K562 (cell line): ENCODE measurements around the gene SBNO1. TPM values are rescaled to one million over a fixed set of nuclear protein-coding genes. Genes with fewer than 3 reads are reported as not detected.

ENCODE experiments used
- C11orf30 ChIP-seq: fragments of 450-650 bp; IDR thresholded peaks from 2 replicates; pipeline ENCODE4 v1.6.1; 2016; ENCODE audit warnings: low read depth, mild to moderate bottlenecking
- DACH1 ChIP-seq: fragments of 450-650 bp; IDR thresholded peaks from 2 replicates; pipeline ENCODE4 v1.6.1; 2018; ENCODE audit not compliant: partially characterized antibody
- NR2C2 ChIP-seq, 2 experiments: fragments of 200-800 bp in 1 of 2; sonication (Bioruptor generic) in 1 of 2; sonication (generic) in 1 of 2; formaldehyde crosslinking in 1 of 2; IDR thresholded peaks; 2 replicates each; pipeline versions ENCODE4 v1.6.1 to v1.8.0; 2016 to 2022; ENCODE audit warnings: mild to moderate bottlenecking in 1 of 2, missing compliant biosample characterization in 1 of 2, missing genetic modification characterization in 1 of 2, missing genetic modification reagents in 1 of 2
- SRSF3 ChIP-seq: fragments of 200-400 bp; formaldehyde crosslinking; IDR thresholded peaks from 2 replicates; pipeline ENCODE4 v1.6.1; 2016; ENCODE audit warnings: mild to moderate bottlenecking, low read length, moderate library complexity; ENCODE audit not compliant: insufficient read depth
- ZNF76 ChIP-seq: fragments of 250-450 bp; sonication (Bioruptor Pico); IDR thresholded peaks from 2 replicates; pipeline ENCODE4 v1.4.0; 2020; ENCODE audit warnings: mild to moderate bottlenecking, moderate library complexity, borderline replicate concordance
- polyA plus RNA-seq, 8 experiments: library from polyadenylated mRNA; depleted of rRNA in 4 of 8; stranded (reverse) in 5 of 8; unstranded in 3 of 8; fragments of >200 nt; fragmentation: Nextera tagmentation in 2 of 8; fragmentation: Illumina TruSeq in 1 of 8; extraction: Ambion mirVana in 2 of 8; extraction: Trizol in 1 of 8; gene quantifications; 2 replicates each; pipeline versions ENCODE4 v1.2.1 to v1.2.3, GENCODE V29; 2011 to 2014; ENCODE audit warnings: inconsistent platforms in 1 of 8, missing spikeins in 1 of 8
- total RNA-seq, 7 experiments: library from RNA; depleted of rRNA in 6 of 7; stranded (reverse); fragments of >200 nt in 6 of 7; fragmentation: Illumina TruSeq in 2 of 7; extraction: Trizol in 2 of 7; gene quantifications; 2 replicates each; pipeline versions ENCODE4 v1.2.1 to v1.2.3, GENCODE V29; 2011 to 2021; ENCODE audit warnings: low replicate concordance in 1 of 7
- TF ChIP-seq, protein P1 (sequence below): fragments of 450-650 bp; IDR thresholded peaks from 2 replicates; pipeline ENCODE4 v1.6.1; 2017; ENCODE audit warnings: antibody characterized with exemption, mild to moderate bottlenecking
- TF ChIP-seq, protein P2 (sequence below): fragments of 250-450 bp; sonication (Bioruptor Pico); IDR thresholded peaks from 2 replicates; pipeline ENCODE4 v1.4.0; 2020

SBNO1 gene
- total and polyA plus RNA-seq, 9 of the 15 experiments (the other 6 are each of a cell fraction or from before 2014, with no cell fraction given), result 14.9 to 77.1 (median 35.9) TPM

DNA sequence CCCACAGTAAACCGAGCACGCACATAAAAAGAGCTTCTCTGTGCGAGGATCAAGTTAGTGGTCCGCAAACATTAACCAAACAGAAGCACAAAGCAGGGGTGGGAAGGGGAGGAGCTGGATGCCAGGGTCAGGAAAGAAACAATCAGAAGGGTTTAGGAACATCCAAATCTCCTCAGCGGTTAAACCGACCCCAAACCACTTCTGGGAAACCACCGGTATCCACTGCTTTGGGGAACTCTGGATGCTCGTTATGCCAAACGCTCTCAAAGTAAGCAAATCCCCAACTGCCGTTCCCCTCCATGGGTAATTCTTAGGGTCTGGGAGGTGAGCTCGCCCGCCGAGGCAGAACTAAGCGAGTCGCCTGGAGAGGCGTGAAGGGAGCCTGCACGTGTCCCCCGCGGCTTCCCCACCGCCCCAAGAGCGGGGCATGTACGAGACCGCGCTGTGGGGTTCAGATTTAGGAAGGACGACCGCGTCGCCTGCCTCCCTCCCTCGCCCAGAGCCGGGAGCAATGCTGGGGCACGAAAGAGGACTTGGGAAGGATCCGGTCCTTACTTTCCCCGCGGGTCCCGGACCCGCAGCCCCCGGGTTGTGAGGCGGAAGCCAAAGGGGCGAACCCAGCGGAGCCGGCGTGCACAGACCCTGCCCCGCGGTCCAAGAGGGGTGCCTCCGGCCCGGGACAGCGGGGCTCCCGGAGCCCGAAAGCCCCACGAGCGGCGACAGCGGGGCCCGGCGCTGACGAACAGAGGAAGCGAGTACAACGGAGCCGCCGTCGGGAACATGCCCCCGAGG is 711 bp downstream of the SBNO1 start (continued):
- TF ChIP-seq ZNF76 (CRISPR knock-in tag), result no peak
- TF ChIP-seq SRSF3, result no peak
- TF ChIP-seq, protein P1, sequence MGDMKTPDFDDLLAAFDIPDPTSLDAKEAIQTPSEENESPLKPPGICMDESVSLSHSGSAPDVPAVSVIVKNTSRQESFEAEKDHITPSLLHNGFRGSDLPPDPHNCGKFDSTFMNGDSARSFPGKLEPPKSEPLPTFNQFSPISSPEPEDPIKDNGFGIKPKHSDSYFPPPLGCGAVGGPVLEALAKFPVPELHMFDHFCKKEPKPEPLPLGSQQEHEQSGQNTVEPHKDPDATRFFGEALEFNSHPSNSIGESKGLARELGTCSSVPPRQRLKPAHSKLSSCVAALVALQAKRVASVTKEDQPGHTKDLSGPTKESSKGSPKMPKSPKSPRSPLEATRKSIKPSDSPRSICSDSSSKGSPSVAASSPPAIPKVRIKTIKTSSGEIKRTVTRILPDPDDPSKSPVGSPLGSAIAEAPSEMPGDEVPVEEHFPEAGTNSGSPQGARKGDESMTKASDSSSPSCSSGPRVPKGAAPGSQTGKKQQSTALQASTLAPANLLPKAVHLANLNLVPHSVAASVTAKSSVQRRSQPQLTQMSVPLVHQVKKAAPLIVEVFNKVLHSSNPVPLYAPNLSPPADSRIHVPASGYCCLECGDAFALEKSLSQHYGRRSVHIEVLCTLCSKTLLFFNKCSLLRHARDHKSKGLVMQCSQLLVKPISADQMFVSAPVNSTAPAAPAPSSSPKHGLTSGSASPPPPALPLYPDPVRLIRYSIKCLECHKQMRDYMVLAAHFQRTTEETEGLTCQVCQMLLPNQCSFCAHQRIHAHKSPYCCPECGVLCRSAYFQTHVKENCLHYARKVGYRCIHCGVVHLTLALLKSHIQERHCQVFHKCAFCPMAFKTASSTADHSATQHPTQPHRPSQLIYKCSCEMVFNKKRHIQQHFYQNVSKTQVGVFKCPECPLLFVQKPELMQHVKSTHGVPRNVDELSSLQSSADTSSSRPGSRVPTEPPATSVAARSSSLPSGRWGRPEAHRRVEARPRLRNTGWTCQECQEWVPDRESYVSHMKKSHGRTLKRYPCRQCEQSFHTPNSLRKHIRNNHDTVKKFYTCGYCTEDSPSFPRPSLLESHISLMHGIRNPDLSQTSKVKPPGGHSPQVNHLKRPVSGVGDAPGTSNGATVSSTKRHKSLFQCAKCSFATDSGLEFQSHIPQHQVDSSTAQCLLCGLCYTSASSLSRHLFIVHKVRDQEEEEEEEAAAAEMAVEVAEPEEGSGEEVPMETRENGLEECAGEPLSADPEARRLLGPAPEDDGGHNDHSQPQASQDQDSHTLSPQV, result no peak
- no peak for TF ChIP-seq DACH1
- 0 out of 2 replicates have a peak, but pooled peaks have one; percentile 21 for TF ChIP-seq NR2C2 (CRISPR knock-in tag; IDR thresholded peaks at IDR 0.05)
- peak; percentile 78 for TF ChIP-seq NR2C2 (tag; IDR thresholded peaks at IDR 0.05)
- no peak for TF ChIP-seq C11orf30
- TF ChIP-seq, protein P2, sequence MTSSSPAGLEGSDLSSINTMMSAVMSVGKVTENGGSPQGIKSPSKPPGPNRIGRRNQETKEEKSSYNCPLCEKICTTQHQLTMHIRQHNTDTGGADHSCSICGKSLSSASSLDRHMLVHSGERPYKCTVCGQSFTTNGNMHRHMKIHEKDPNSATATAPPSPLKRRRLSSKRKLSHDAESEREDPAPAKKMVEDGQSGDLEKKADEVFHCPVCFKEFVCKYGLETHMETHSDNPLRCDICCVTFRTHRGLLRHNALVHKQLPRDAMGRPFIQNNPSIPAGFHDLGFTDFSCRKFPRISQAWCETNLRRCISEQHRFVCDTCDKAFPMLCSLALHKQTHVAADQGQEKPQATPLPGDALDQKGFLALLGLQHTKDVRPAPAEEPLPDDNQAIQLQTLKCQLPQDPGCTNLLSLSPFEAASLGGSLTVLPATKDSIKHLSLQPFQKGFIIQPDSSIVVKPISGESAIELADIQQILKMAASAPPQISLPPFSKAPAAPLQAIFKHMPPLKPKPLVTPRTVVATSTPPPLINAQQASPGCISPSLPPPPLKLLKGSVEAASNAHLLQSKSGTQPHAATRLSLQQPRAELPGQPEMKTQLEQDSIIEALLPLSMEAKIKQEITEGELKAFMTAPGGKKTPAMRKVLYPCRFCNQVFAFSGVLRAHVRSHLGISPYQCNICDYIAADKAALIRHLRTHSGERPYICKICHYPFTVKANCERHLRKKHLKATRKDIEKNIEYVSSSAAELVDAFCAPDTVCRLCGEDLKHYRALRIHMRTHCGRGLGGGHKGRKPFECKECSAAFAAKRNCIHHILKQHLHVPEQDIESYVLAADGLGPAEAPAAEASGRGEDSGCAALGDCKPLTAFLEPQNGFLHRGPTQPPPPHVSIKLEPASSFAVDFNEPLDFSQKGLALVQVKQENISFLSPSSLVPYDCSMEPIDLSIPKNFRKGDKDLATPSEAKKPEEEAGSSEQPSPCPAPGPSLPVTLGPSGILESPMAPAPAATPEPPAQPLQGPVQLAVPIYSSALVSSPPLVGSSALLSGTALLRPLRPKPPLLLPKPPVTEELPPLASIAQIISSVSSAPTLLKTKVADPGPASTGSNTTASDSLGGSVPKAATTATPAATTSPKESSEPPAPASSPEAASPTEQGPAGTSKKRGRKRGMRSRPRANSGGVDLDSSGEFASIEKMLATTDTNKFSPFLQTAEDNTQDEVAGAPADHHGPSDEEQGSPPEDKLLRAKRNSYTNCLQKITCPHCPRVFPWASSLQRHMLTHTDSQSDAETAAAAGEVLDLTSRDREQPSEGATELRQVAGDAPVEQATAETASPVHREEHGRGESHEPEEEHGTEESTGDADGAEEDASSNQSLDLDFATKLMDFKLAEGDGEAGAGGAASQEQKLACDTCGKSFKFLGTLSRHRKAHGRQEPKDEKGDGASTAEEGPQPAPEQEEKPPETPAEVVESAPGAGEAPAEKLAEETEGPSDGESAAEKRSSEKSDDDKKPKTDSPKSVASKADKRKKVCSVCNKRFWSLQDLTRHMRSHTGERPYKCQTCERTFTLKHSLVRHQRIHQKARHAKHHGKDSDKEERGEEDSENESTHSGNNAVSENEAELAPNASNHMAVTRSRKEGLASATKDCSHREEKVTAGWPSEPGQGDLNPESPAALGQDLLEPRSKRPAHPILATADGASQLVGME (CRISPR knock-in tag), result no peak
